K562 (cell line): ENCODE results near the gene RPS6KA2. TPM values are rescaled to one million over a fixed set of nuclear protein-coding genes. Genes with fewer than 3 reads are reported as not detected.
A peak's percentile ranks its signal among the peaks of the same experiment; 100 is the strongest.

ENCODE experiments used
- ATAC-seq: fragments of 200-7000 bp; cut with Tn5 transposase; 3 replicates; pipeline ENCODE4 v1.9.1; 2020; ENCODE audit warnings: moderate library complexity
- BruUV-seq: library from RNA; stranded (reverse); fragments of 400-500 nt; replicated peaks from 2 replicates; lab custom pipeline; 2021; lab: Mats Ljungman, UMichigan
- CTCF ChIA-PET: fragments of 300-600 bp; formaldehyde crosslinking; extraction: SDS; loops from one replicate; lab custom pipeline; 2021; ENCODE audit warnings: low intra/inter-chr PET ratio; lab: Yijun Ruan, JAX
- POLR2A ChIA-PET: fragments of 300-600, 350-650 bp; sonication (Branson Sonifier 250); formaldehyde crosslinking; extraction: SDS; loops from one replicate; lab custom pipeline; 2021; ENCODE audit warnings: antibody characterized with exemption, inconsistent platforms; lab: Yijun Ruan, JAX
- DNase-seq, 4 experiments: peaks; one replicate each; pipeline versions ENCODE4 v3.0.0 to v3.0.0-alpha.2; 2011 to 2018; ENCODE audit warnings: low spot score in 3 of 4, mixed read lengths in 3 of 4; ENCODE audit errors: extremely low read depth in 1 of 4
- FAIRE-seq: peaks from 2 replicates; lab custom pipeline; 2011; peaks lifted over from hg19 to GRCh38; lab: Jason Lieb, UNC
- H2AFZ ChIP-seq: 2 replicates; pipeline ENCODE4 v1.6.0; 2011; ENCODE audit warnings: low read depth, low read length, control low read depth, inconsistent platforms
- H3K27ac ChIP-seq: fragments of 200-600 bp; 3 replicates; pipeline ENCODE4 v1.8.0; 2011; ENCODE audit warnings: low read depth, mild to moderate bottlenecking, control low read depth, inconsistent platforms, low read length, moderate library complexity, mixed read lengths; ENCODE audit errors: extremely low read depth
- H3K27me3 ChIP-seq, 2 experiments: fragments of 300-600 bp in 1 of 2; 2 replicates in 1 of 2; 3 replicates in 1 of 2; pipeline versions ENCODE4 v1.6.0 to v1.8.0; 2011; ENCODE audit warnings: inconsistent platforms in 2 of 2, low read length in 2 of 2, mild to moderate bottlenecking in 1 of 2, mixed read lengths in 1 of 2, moderate library complexity in 1 of 2; ENCODE audit not compliant: control insufficient read depth in 2 of 2, insufficient read depth in 2 of 2
- H3K36me3 ChIP-seq: fragments of 300-600 bp; 3 replicates; pipeline ENCODE4 v1.8.0; 2011; ENCODE audit warnings: mild to moderate bottlenecking, low read length, inconsistent platforms; ENCODE audit not compliant: control insufficient read depth, insufficient read depth
- H3K4me1 ChIP-seq, 2 experiments: fragments of 200-600 bp in 1 of 2; replicated peaks in 1 of 2; 2 replicates in 1 of 2; 3 replicates in 1 of 2; pipeline versions ENCODE4 v1.5.1 to v1.8.0; 2011; ENCODE audit warnings: inconsistent platforms in 2 of 2, low read length in 2 of 2, mild to moderate bottlenecking in 1 of 2, mixed read lengths in 1 of 2, moderate library complexity in 1 of 2; ENCODE audit not compliant: control insufficient read depth in 2 of 2, insufficient read depth in 2 of 2
- H3K4me2 ChIP-seq: 2 replicates; pipeline ENCODE4 v1.6.1; 2011; ENCODE audit warnings: low read length, control low read depth, inconsistent platforms, mixed read lengths; ENCODE audit not compliant: insufficient read depth
- H3K4me3 ChIP-seq: fragments of 200-600 bp; sonication (generic), shearing (Covaris generic); 2 replicates; pipeline ENCODE4 v1.5.1; 2016; ENCODE audit warnings: control low read depth, inconsistent platforms
- H3K79me2 ChIP-seq: fragments of 200-600 bp; 3 replicates; pipeline ENCODE4 v1.8.0; 2011; ENCODE audit warnings: low read length, inconsistent platforms; ENCODE audit not compliant: control insufficient read depth, insufficient read depth
- H3K9ac ChIP-seq, 2 experiments: 2 replicates each; pipeline versions ENCODE4 v1.6.0 to v1.6.1; 2011; ENCODE audit warnings: low read depth in 2 of 2, low read length in 2 of 2, control low read depth in 1 of 2, inconsistent platforms in 1 of 2, mild to moderate bottlenecking in 1 of 2, mixed read lengths in 1 of 2; ENCODE audit not compliant: insufficient read depth in 1 of 2
- H3K9me1 ChIP-seq: one replicate; pipeline ENCODE4 v1.6.0; 2011; ENCODE audit warnings: inconsistent platforms, mild to moderate bottlenecking, low read length, moderate library complexity; ENCODE audit not compliant: control insufficient read depth, insufficient read depth
- H3K9me3 ChIP-seq: replicated peaks from 2 replicates; pipeline ENCODE4 v1.5.1; 2011; ENCODE audit warnings: low read depth, low read length, inconsistent platforms; ENCODE audit not compliant: control insufficient read depth, insufficient read depth
- H4K20me1 ChIP-seq: replicated peaks from 2 replicates; pipeline ENCODE4 v1.6.1; 2011; ENCODE audit warnings: low read length, inconsistent platforms, mixed read lengths; ENCODE audit not compliant: control insufficient read depth, insufficient read depth
- CBX8 ChIP-seq: fragments of 200-600 bp; sonication (generic); IDR thresholded peaks from 2 replicates; pipeline ENCODE4 v1.6.1; 2012; ENCODE audit warnings: borderline replicate concordance, mixed run types, low read depth, mild to moderate bottlenecking, moderate library complexity, mixed read lengths, low read length, control low read depth, inconsistent platforms; ENCODE audit not compliant: poor library complexity, severe bottlenecking; ENCODE audit errors: extremely low read depth
- LARP7 ChIP-seq: fragments of 450-650 bp; IDR thresholded peaks from 2 replicates; pipeline ENCODE4 v1.6.1; 2016
- MAFK ChIP-seq: IDR thresholded peaks from 2 replicates; pipeline ENCODE4 v1.6.1; 2011; ENCODE audit warnings: low read length, improper control_type of control experiment
- NFXL1 ChIP-seq: fragments of 450-650 bp; formaldehyde crosslinking; IDR thresholded peaks from 2 replicates; pipeline ENCODE4 v1.4.0; 2021; ENCODE audit warnings: mild to moderate bottlenecking
- SMARCA4 ChIP-seq: fragments of 450-650 bp; IDR thresholded peaks from 2 replicates; pipeline ENCODE4 v1.6.1; 2016
- ZBTB17 ChIP-seq: fragments of 450-650 bp; formaldehyde crosslinking; IDR thresholded peaks from 2 replicates; pipeline ENCODE4 v1.4.0; 2020; ENCODE audit warnings: mild to moderate bottlenecking
- ZKSCAN3 ChIP-seq: fragments of 250-450 bp; sonication (Bioruptor Pico); IDR thresholded peaks from 2 replicates; pipeline ENCODE4 v1.4.0; 2020
- ZNF184 ChIP-seq: sonication (generic); formaldehyde crosslinking; IDR thresholded peaks from 2 replicates; pipeline ENCODE4 v1.5.0; 2020; ENCODE audit warnings: missing genetic modification reagents
- WGBS: fragments of 100-300 bp; shearing (Covaris generic); methylation state at CpG from one replicate; pipeline ENCODE4 v1.1.6; 2016; ENCODE audit warnings: low coverage, mixed read lengths; ENCODE audit not compliant: insufficient coverage; ENCODE audit errors: missing lambda C conversion rate; 5-methylcytosine and 5-hydroxymethylcytosine counted together
- in situ Hi-C: fragments of 300-500 bp; cut with MboI; formaldehyde crosslinking; loops from 4 replicates; pipeline ENCODE4 v1.15.0; 2018; ENCODE audit warnings: inconsistent platforms, mixed read lengths
- intact Hi-C: fragments of 100-400 bp; cut with micrococcal nuclease; formaldehyde crosslinking; loops from 2 replicates; pipeline ENCODE4 v1.14.2; 2022
- polyA plus RNA-seq, 8 experiments: library from polyadenylated mRNA; depleted of rRNA in 4 of 8; stranded (reverse) in 5 of 8; unstranded in 3 of 8; fragments of >200 nt; fragmentation: Nextera tagmentation in 2 of 8; fragmentation: Illumina TruSeq in 1 of 8; extraction: Ambion mirVana in 2 of 8; extraction: Trizol in 1 of 8; gene quantifications; 2 replicates each; pipeline versions ENCODE4 v1.2.1 to v1.2.3, GENCODE V29; 2011 to 2014; ENCODE audit warnings: inconsistent platforms in 1 of 8, missing spikeins in 1 of 8
- total RNA-seq, 7 experiments: library from RNA; depleted of rRNA in 6 of 7; stranded (reverse); fragments of >200 nt in 6 of 7; fragmentation: Illumina TruSeq in 2 of 7; extraction: Trizol in 2 of 7; gene quantifications; 2 replicates each; pipeline versions ENCODE4 v1.2.1 to v1.2.3, GENCODE V29; 2011 to 2021; ENCODE audit warnings: low replicate concordance in 1 of 7

RPS6KA2 gene
- total and polyA plus RNA-seq, 9 of the 15 experiments (the other 6 are each of a cell fraction or from before 2014, with no cell fraction given), result 0.29 to 1.00 (median 0.53) TPM

- FAIRE-seq, result no peak
- in situ Hi-C loops, result no loop called here
- POLR2A ChIA-PET, result no interaction called here
Measured at GRCh38 chr6:166618866-166619761, 7.9 kb downstream of the RPS6KA2 start.

GRCh38 chr6:166618251-166618650 lies 8.8 kb downstream of the RPS6KA2 start:
- Histone ChIP-seq H3K79me2 (no peaks in the 10 kb centered on the region), H3K9me1 (no peaks in the 10 kb centered on the region), H3K4me2 (no peak overlapping the region), H2AFZ (no peak overlapping the region), H3K27ac (no peak overlapping the region), H4K20me1 (peaks cover 6% of the 10 kb centered on the region; the same call in 1 of the 2 replicates), H3K4me3 (no peak overlapping the region), H3K9ac (no peak overlapping the region), H3K4me1 (no peaks in the 10 kb centered on the region), H3K9me3 (no peaks in the 10 kb centered on the region), H3K36me3 (no peaks in the 10 kb centered on the region), H3K27me3 (peaks cover 55 to 67% of the 10 kb centered on the region in 2 experiments)
- FAIRE-seq, result no peak
- POLR2A ChIA-PET, result no interaction called here
- BruUV-seq, result no TSS peak
- no peak for ATAC-seq
- TF ChIP-seq ZKSCAN3 (CRISPR knock-in tag), result no peak
- 0 out of 2 replicates have a peak, but pooled peaks have one; percentile 12 for TF ChIP-seq ZNF184 (CRISPR knock-in tag)
- no peak for TF ChIP-seq SMARCA4
- in situ Hi-C loops (no loop called here), intact Hi-C loops (no loop called here)
- CTCF ChIA-PET, result no interaction called here
- no peak for DNase-seq
- 0% methylated on average over 4 of the region's 4 CpGs for WGBS

More at GRCh38 chr6:166618866-166619761, 7.9 kb downstream of the RPS6KA2 start:
- Histone ChIP-seq H2AFZ (no peak overlapping the region), H3K79me2 (no peaks in the 10 kb centered on the region), H3K4me3 (no peak overlapping the region), H3K27me3 (peaks cover 48 to 62% of the 10 kb centered on the region in 2 experiments), H4K20me1 (peaks cover 6% of the 10 kb centered on the region; the same call in 1 of the 2 replicates), H3K36me3 (no peaks in the 10 kb centered on the region), H3K9me1 (no peaks in the 10 kb centered on the region), H3K9ac (no peak overlapping the region), H3K27ac (no peak overlapping the region), H3K9me3 (no peaks in the 10 kb centered on the region), H3K4me1 (no peaks in the 10 kb centered on the region), H3K4me2 (no peak overlapping the region)
- ATAC-seq, result no peak
- CTCF ChIA-PET, result no interaction called here
- WGBS, result 4% methylated on average over 27 of the region's 27 CpGs
- intact Hi-C loops, result no loop called here
- no TSS peak for BruUV-seq
- TF ChIP-seq CBX8 (no peak), ZBTB17 (CRISPR knock-in tag) (peak; percentile 45; the same call in 1 of the 2 replicates), MAFK (no peak), NFXL1 (CRISPR knock-in tag) (no peak), LARP7 (no peak)
- no peak for DNase-seq
